K562 (cell line): ENCODE data around the gene SEMA3G. TPM values are rescaled to one million over a fixed set of nuclear protein-coding genes. Genes with fewer than 3 reads are reported as not detected.
A peak's percentile ranks its signal among the peaks of the same experiment; 100 is the strongest.

Experiments
- BACH1 ChIP-seq: fragments of 200-800 bp; sonication (Bioruptor generic); IDR thresholded peaks from 2 replicates; pipeline ENCODE4 v1.6.1; 2016; ENCODE audit warnings: missing genetic modification characterization, missing compliant biosample characterization
- CBX3 ChIP-seq, 2 experiments: IDR thresholded peaks; 1 replicate in 1 of 2; 2 replicates in 1 of 2; pipeline ENCODE4 v1.6.1; 2012; ENCODE audit warnings: inconsistent platforms in 2 of 2, low read length in 2 of 2, borderline replicate concordance in 1 of 2, control low read depth in 1 of 2
- CLOCK ChIP-seq: fragments of 250-450 bp; sonication (Bioruptor Pico); IDR thresholded peaks from 2 replicates; pipeline ENCODE4 v1.4.0; 2020; ENCODE audit warnings: mild to moderate bottlenecking, moderate library complexity, borderline replicate concordance
- CREB1 ChIP-seq, 2 experiments: sonication (generic) in 1 of 2; formaldehyde crosslinking in 1 of 2; IDR thresholded peaks; 2 replicates each; pipeline versions ENCODE4 v1.6.1 to v1.8.0; 2012 to 2022; ENCODE audit warnings: inconsistent platforms in 1 of 2, mild to moderate bottlenecking in 1 of 2, missing genetic modification reagents in 1 of 2, moderate library complexity in 1 of 2
- LARP7 ChIP-seq: fragments of 450-650 bp; IDR thresholded peaks from 2 replicates; pipeline ENCODE4 v1.6.1; 2016
- LEF1 ChIP-seq: fragments of 450-650 bp; IDR thresholded peaks from 2 replicates; pipeline ENCODE4 v1.6.1; 2016; ENCODE audit warnings: mild to moderate bottlenecking
- NKRF ChIP-seq: fragments of 450-650 bp; IDR thresholded peaks from 2 replicates; pipeline ENCODE4 v1.6.1; 2016; ENCODE audit warnings: borderline replicate concordance
- PTRF ChIP-seq: fragments of 450-650 bp; IDR thresholded peaks from 2 replicates; pipeline ENCODE4 v1.6.1; 2016; ENCODE audit warnings: mild to moderate bottlenecking, missing genetic modification characterization, missing compliant biosample characterization
- TAF1 ChIP-seq: IDR thresholded peaks from 2 replicates; pipeline ENCODE4 v1.6.1; 2011; ENCODE audit warnings: mild to moderate bottlenecking, low read length, moderate library complexity; ENCODE audit not compliant: insufficient read depth, control insufficient read depth, severe bottlenecking; ENCODE audit errors: extremely low read depth
- USF1 ChIP-seq: sonication (generic); formaldehyde crosslinking; IDR thresholded peaks from 2 replicates; pipeline ENCODE4 v1.9.0; 2022; ENCODE audit warnings: mild to moderate bottlenecking, missing genetic modification reagents
- USF2 ChIP-seq: sonication (generic); formaldehyde crosslinking; IDR thresholded peaks from 2 replicates; pipeline ENCODE4 v1.5.0; 2020; ENCODE audit warnings: missing genetic modification reagents
- ZNF324 ChIP-seq: fragments of 250-450 bp; sonication (Bioruptor Pico); IDR thresholded peaks from 2 replicates; pipeline ENCODE4 v1.4.0; 2020; ENCODE audit warnings: mild to moderate bottlenecking
- ZNF655 ChIP-seq: fragments of 250-450 bp; sonication (Bioruptor Pico); IDR thresholded peaks from 2 replicates; pipeline ENCODE4 v1.5.0; 2021
- polyA plus RNA-seq, 8 experiments: library from polyadenylated mRNA; depleted of rRNA in 4 of 8; stranded (reverse) in 5 of 8; unstranded in 3 of 8; fragments of >200 nt; fragmentation: Nextera tagmentation in 2 of 8; fragmentation: Illumina TruSeq in 1 of 8; extraction: Ambion mirVana in 2 of 8; extraction: Trizol in 1 of 8; gene quantifications; 2 replicates each; pipeline versions ENCODE4 v1.2.1 to v1.2.3, GENCODE V29; 2011 to 2014; ENCODE audit warnings: inconsistent platforms in 1 of 8, missing spikeins in 1 of 8
- total RNA-seq, 7 experiments: library from RNA; depleted of rRNA in 6 of 7; stranded (reverse); fragments of >200 nt in 6 of 7; fragmentation: Illumina TruSeq in 2 of 7; extraction: Trizol in 2 of 7; gene quantifications; 2 replicates each; pipeline versions ENCODE4 v1.2.1 to v1.2.3, GENCODE V29; 2011 to 2021; ENCODE audit warnings: low replicate concordance in 1 of 7
- TF ChIP-seq, protein P1 (sequence below): fragments of 250-450 bp; sonication (Bioruptor Pico); IDR thresholded peaks from 2 replicates; pipeline ENCODE4 v1.5.0; 2020; ENCODE audit warnings: mild to moderate bottlenecking
- TF ChIP-seq, protein P2 (sequence below): fragments of 450-650 bp; formaldehyde crosslinking; IDR thresholded peaks from 2 replicates; pipeline ENCODE4 v1.4.0; 2022; ENCODE audit warnings: missing genetic modification characterization

The SEMA3G gene
- total and polyA plus RNA-seq, 9 of the 15 experiments (the other 6 are each of a cell fraction or from before 2014, with no cell fraction given) = 0.04 to 0.07 (median 0.05) TPM; not detected in 6

DNA sequence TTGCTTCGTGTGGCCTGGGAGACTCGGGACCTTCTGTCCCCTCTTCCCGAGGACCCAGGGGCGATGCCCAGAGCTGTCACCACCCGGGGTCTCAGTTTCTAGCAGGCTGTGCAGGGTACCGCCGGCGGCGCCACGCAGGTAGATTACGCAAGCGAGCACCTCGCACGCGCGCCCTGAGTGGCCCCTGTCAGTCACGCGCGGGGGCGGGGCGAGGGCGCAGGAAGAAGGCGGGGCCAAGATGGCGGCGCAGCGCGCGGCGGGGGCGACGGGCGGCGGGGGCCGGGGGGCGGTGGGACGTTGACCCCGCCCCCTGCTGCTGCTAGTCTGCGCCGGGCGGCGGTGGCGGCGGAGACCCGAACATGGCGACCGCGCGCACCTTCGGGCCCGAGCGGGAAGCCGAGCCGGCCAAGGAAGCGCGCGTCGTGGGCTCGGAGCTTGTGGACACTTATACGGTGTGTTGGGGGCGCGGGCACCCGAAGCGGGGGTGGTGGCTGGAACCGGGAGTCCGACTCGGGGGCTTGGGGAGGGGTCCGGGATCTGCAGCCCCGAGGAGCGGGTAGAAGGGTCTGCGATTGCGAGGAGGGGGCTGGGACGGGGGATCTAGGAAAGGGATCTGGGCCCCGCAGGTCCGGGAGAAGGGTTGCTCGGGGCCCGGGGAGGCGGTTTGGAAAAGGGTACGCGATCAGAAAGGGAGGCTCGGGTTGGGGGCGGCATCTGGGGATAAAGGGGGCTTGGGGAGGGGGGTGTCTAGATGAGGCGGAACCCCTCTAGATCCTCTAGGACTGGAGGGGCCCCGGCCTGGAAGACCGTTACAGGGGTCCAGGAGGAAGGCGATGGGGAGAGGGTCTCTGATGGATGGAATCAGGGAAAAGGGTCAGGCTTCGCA is 10.6 kb upstream of the SEMA3G start, which contains the start of gene NISCH (continued):
- TF ChIP-seq USF1 (peak; percentile 86), ZNF655 (CRISPR knock-in tag) (no peak), USF2 (CRISPR knock-in tag) (peak; percentile 81), LEF1 (no peak), BACH1 (tag) (no peak), CREB1 (IDR thresholded peaks at IDR 0.05) (peak; percentile 48; the same call in 1 of the 2 replicates), CREB1 (CRISPR knock-in tag; IDR thresholded peaks at IDR 0.05) (0 out of 2 replicates have a peak, but pooled peaks have one; percentile 4), TAF1 (peak; percentile 78), NKRF (0 out of 2 replicates have a peak, but pooled peaks have one; percentile 26), ZNF324 (CRISPR knock-in tag) (no peak), CBX3 (IDR thresholded peaks at IDR 0.05; ENCODE audit: borderline replicate concordance in 1 of 2, low read length in 2 of 2) (no peak), LARP7 (no peak), CLOCK (CRISPR knock-in tag) (no peak), PTRF (no peak)
- TF ChIP-seq, protein P1, sequence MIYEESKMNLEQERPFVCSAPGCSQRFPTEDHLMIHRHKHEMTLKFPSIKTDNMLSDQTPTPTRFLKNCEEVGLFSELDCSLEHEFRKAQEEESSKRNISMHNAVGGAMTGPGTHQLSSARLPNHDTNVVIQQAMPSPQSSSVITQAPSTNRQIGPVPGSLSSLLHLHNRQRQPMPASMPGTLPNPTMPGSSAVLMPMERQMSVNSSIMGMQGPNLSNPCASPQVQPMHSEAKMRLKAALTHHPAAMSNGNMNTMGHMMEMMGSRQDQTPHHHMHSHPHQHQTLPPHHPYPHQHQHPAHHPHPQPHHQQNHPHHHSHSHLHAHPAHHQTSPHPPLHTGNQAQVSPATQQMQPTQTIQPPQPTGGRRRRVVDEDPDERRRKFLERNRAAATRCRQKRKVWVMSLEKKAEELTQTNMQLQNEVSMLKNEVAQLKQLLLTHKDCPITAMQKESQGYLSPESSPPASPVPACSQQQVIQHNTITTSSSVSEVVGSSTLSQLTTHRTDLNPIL (CRISPR knock-in tag) = no peak
- TF ChIP-seq, protein P2, sequence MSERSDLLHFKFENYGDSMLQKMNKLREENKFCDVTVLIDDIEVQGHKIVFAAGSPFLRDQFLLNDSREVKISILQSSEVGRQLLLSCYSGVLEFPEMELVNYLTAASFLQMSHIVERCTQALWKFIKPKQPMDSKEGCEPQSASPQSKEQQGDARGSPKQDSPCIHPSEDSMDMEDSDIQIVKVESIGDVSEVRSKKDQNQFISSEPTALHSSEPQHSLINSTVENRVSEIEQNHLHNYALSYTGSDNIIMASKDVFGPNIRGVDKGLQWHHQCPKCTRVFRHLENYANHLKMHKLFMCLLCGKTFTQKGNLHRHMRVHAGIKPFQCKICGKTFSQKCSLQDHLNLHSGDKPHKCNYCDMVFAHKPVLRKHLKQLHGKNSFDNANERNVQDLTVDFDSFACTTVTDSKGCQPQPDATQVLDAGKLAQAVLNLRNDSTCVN (CRISPR knock-in tag) = no peak
